ENCODE measurements around the gene CALY.
"Not testable (repeated sequence)": the region's sequence is repeated elsewhere in the genome, so short reads cannot be mapped to it uniquely, and the experiment has no call there.

The CALY gene

GRCh38 chr10:133325440-133326222, 11.1 kb downstream of the CALY start:
- Histone ChIP-seq H3K9me3 (ENCODE audit: control insufficient read depth, low read length) (peaks cover 6% of the 10 kb centered on the region), H3K4me3 (ENCODE audit: low read length) (peak overlapping the region; percentile 47), H3K9ac (ENCODE audit: low read length) (no peak overlapping the region), H3K27me3 (replicated peaks; ENCODE audit: control insufficient read depth, insufficient read depth, low read length) (peaks cover 34% of the 10 kb centered on the region), H3K4me1 (ENCODE audit: control insufficient read depth, insufficient read depth, low read length) (no peaks in the 10 kb centered on the region), H3K36me3 (ENCODE audit: control insufficient read depth, insufficient read depth, low read length, severe bottlenecking) (no peaks in the 10 kb centered on the region)
- DNase-seq (ENCODE audit: low read depth): peak; percentile 51

GRCh38 chr10:133324857-133325260, 11.8 kb downstream of the CALY start:
- H3K4me3 ChIP-seq (ENCODE audit: low read length): no peak overlapping the region
- DNase-seq (ENCODE audit: low read depth): no peak
- H3K27me3 ChIP-seq (replicated peaks; ENCODE audit: control insufficient read depth, insufficient read depth, low read length): peaks cover 39% of the 10 kb centered on the region
- no peaks in the 10 kb centered on the region for H3K4me1 ChIP-seq (ENCODE audit: control insufficient read depth, insufficient read depth, low read length)
- no peaks in the 10 kb centered on the region for H3K36me3 ChIP-seq (ENCODE audit: control insufficient read depth, insufficient read depth, low read length, severe bottlenecking)
- H3K9ac ChIP-seq (ENCODE audit: low read length): no peak overlapping the region
- H3K9me3 ChIP-seq (ENCODE audit: control insufficient read depth, low read length): peaks cover 6% of the 10 kb centered on the region

GRCh38 chr10:133324198-133324792, 12.4 kb downstream of the CALY start:
- Histone ChIP-seq H3K4me1 (ENCODE audit: control insufficient read depth, insufficient read depth, low read length) (no peaks in the 10 kb centered on the region), H3K36me3 (ENCODE audit: control insufficient read depth, insufficient read depth, low read length, severe bottlenecking) (no peaks in the 10 kb centered on the region), H3K27me3 (replicated peaks; ENCODE audit: control insufficient read depth, insufficient read depth, low read length) (peaks cover 39% of the 10 kb centered on the region), H3K9me3 (ENCODE audit: control insufficient read depth, low read length) (peaks cover 6% of the 10 kb centered on the region), H3K4me3 (ENCODE audit: low read length) (no peak overlapping the region), H3K9ac (ENCODE audit: low read length) (no peak overlapping the region)
- DNase-seq (ENCODE audit: low read depth): peak; percentile 64

DNA sequence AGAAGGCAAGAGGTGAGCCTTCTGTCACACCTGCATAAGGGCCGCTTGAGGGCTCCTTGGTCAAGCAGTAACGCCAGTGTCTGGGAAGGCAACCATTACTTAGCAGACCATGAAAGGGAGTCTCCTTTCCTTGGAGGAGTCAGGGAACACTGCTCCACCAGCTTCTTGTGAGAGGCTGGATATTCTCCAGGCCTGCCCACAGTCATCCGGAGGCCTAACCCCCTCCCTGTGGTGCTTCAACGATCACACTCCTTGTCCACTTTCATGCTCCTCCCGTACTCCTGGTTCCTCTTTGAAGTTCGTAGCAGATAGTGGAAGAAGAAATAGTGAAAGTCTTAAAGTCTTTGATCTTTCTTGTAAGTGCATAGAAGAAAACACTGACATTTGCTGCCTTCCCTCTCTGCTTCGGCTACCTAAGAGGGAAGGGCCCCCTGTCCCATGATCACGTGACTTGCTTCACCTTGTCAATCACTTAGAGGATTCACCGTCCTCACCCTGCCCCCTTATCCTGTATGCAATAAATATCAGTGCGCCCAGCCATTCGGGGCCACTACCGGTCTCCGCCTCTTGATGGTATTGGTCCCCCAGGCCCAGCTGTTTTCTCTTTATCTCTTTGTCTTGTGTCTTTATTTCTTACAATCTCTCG, 14.5 kb downstream of the CALY start:
- not testable (repeated sequence) for H3K9ac ChIP-seq (ENCODE audit: low read length); H3K9me3 ChIP-seq (ENCODE audit: control insufficient read depth, low read length); H3K4me1 ChIP-seq (ENCODE audit: control insufficient read depth, insufficient read depth, low read length); H3K36me3 ChIP-seq (ENCODE audit: control insufficient read depth, insufficient read depth, low read length, severe bottlenecking); DNase-seq (ENCODE audit: low read depth); H3K4me3 ChIP-seq (ENCODE audit: low read length)
- H3K27me3 ChIP-seq (replicated peaks; ENCODE audit: control insufficient read depth, insufficient read depth, low read length): peaks cover 28% of the 10 kb centered on the region

GRCh38 chr10:133320852-133321422, 15.8 kb downstream of the CALY start:
- not testable (repeated sequence) for H3K9ac ChIP-seq (ENCODE audit: low read length); H3K4me1 ChIP-seq (ENCODE audit: control insufficient read depth, insufficient read depth, low read length); H3K9me3 ChIP-seq (ENCODE audit: control insufficient read depth, low read length); DNase-seq (ENCODE audit: low read depth); H3K4me3 ChIP-seq (ENCODE audit: low read length); H3K36me3 ChIP-seq (ENCODE audit: control insufficient read depth, insufficient read depth, low read length, severe bottlenecking)
- H3K27me3 ChIP-seq (replicated peaks; ENCODE audit: control insufficient read depth, insufficient read depth, low read length): peaks cover 15% of the 10 kb centered on the region

DNA sequence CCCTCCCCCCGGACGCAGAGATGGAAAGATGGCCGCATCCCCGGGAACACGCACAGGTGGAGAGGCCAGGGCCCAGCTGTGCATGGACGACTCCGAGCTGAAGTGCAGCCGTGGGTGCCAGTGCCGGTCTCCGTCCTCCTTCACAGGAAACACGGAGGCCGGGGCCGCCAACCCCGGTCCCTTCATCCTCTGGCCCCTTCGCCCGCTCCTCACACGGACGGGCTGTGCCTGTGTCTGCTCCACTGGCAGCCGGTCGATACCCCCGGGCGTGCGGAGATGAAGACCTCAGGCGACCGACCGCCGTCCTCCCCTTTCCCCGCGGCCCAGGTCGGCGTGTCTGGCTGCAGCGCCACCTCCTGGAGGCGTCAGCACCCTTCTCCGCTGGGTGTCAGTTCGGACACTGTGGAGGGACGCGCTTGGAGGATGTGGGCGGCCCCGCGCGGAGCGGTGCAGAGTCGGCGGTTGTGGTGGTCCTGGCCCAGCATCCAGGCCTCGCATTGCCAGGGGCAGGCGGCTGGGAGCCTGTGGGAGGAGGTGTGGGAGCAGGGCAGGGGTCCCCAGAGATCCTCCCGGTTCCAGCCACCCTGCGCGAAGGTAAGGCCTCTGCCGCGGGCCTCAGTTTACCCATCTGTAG, 18.1 kb downstream of the CALY start:
- Histone ChIP-seq H3K36me3 (ENCODE audit: control insufficient read depth, insufficient read depth, low read length, severe bottlenecking) (no peaks in the 10 kb centered on the region), H3K4me3 (ENCODE audit: low read length) (peak overlapping the region; percentile 56), H3K4me1 (ENCODE audit: control insufficient read depth, insufficient read depth, low read length) (no peaks in the 10 kb centered on the region), H3K9me3 (ENCODE audit: control insufficient read depth, low read length) (peaks cover 6% of the 10 kb centered on the region), H3K9ac (ENCODE audit: low read length) (no peak overlapping the region), H3K27me3 (replicated peaks; ENCODE audit: control insufficient read depth, insufficient read depth, low read length) (peaks cover 12% of the 10 kb centered on the region)
- peak; percentile 84 for DNase-seq (ENCODE audit: low read depth)

- Histone ChIP-seq H3K27me3 (replicated peaks; ENCODE audit: control insufficient read depth, insufficient read depth, low read length) (peaks cover 12% of the 10 kb centered on the region), H3K9me3 (ENCODE audit: control insufficient read depth, low read length) (peaks cover 6% of the 10 kb centered on the region), H3K9ac (ENCODE audit: low read length) (no peak overlapping the region), H3K4me3 (ENCODE audit: low read length) (no peak overlapping the region), H3K4me1 (ENCODE audit: control insufficient read depth, insufficient read depth, low read length) (no peaks in the 10 kb centered on the region), H3K36me3 (ENCODE audit: control insufficient read depth, insufficient read depth, low read length, severe bottlenecking) (peaks cover 9% of the 10 kb centered on the region)
- no peak for DNase-seq (ENCODE audit: low read depth)
Measured at GRCh38 chr10:133316732-133317131, 20.0 kb downstream of the CALY start.

GRCh38 chr10:133316266-133316665, 20.4 kb downstream of the CALY start:
- no peak overlapping the region for H3K4me3 ChIP-seq (ENCODE audit: low read length)
- H3K36me3 ChIP-seq (ENCODE audit: control insufficient read depth, insufficient read depth, low read length, severe bottlenecking): peaks cover 14% of the 10 kb centered on the region
- H3K9ac ChIP-seq (ENCODE audit: low read length): no peak overlapping the region
- H3K9me3 ChIP-seq (ENCODE audit: control insufficient read depth, low read length): peaks cover 5% of the 10 kb centered on the region
- H3K4me1 ChIP-seq (ENCODE audit: control insufficient read depth, insufficient read depth, low read length): no peaks in the 10 kb centered on the region
- DNase-seq (ENCODE audit: low read depth): no peak
- peaks cover 12% of the 10 kb centered on the region for H3K27me3 ChIP-seq (replicated peaks; ENCODE audit: control insufficient read depth, insufficient read depth, low read length)

DNA sequence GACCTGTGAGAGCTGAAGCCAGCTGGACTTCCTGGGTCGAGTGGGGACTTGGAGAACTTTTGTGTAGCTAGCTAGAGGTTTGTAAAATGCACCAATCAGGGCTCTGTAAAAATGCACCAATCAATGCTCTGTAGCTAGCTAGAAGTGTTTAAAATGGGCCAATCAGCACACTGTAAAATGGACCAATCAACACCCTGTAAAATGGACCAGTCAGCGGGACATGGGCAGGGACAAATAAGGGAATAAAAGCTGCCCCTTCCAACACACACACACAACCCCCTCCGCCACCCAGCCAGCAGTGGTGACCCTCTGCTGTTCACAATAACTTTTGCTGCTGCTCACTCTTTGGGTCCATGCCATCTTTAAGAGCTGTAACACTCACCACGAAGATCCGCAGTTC, 20.8 kb downstream of the CALY start:
- Histone ChIP-seq H3K4me3 (ENCODE audit: low read length) (no peak overlapping the region), H3K9me3 (ENCODE audit: control insufficient read depth, low read length) (peaks cover 1% of the 10 kb centered on the region), H3K9ac (ENCODE audit: low read length) (no peak overlapping the region), H3K36me3 (ENCODE audit: control insufficient read depth, insufficient read depth, low read length, severe bottlenecking) (peaks cover 16% of the 10 kb centered on the region), H3K4me1 (ENCODE audit: control insufficient read depth, insufficient read depth, low read length) (no peaks in the 10 kb centered on the region), H3K27me3 (replicated peaks; ENCODE audit: control insufficient read depth, insufficient read depth, low read length) (peaks cover 12% of the 10 kb centered on the region)
- no peak for DNase-seq (ENCODE audit: low read depth)

GRCh38 chr10:133314911-133315310, 21.8 kb downstream of the CALY start:
- Histone ChIP-seq H3K9ac (ENCODE audit: low read length) (no peak overlapping the region), H3K4me1 (ENCODE audit: control insufficient read depth, insufficient read depth, low read length) (no peaks in the 10 kb centered on the region), H3K36me3 (ENCODE audit: control insufficient read depth, insufficient read depth, low read length, severe bottlenecking) (peaks cover 24% of the 10 kb centered on the region), H3K27me3 (replicated peaks; ENCODE audit: control insufficient read depth, insufficient read depth, low read length) (peaks cover 7% of the 10 kb centered on the region), H3K4me3 (ENCODE audit: low read length) (no peak overlapping the region), H3K9me3 (ENCODE audit: control insufficient read depth, low read length) (no peaks in the 10 kb centered on the region)
- DNase-seq (ENCODE audit: low read depth): no peak

GRCh38 chr10:133313192-133313591, 23.5 kb downstream of the CALY start:
- Histone ChIP-seq H3K4me1 (ENCODE audit: control insufficient read depth, insufficient read depth, low read length) (no peaks in the 10 kb centered on the region), H3K9ac (ENCODE audit: low read length) (no peak overlapping the region), H3K9me3 (ENCODE audit: control insufficient read depth, low read length) (no peaks in the 10 kb centered on the region), H3K4me3 (ENCODE audit: low read length) (no peak overlapping the region), H3K27me3 (replicated peaks; ENCODE audit: control insufficient read depth, insufficient read depth, low read length) (no peaks in the 10 kb centered on the region), H3K36me3 (ENCODE audit: control insufficient read depth, insufficient read depth, low read length, severe bottlenecking) (peaks cover 24% of the 10 kb centered on the region)
- no peak for DNase-seq (ENCODE audit: low read depth)
